CD14-positive monocyte (primary cell): ENCODE results near the gene FBXW4. TPM values are rescaled to one million over a fixed set of nuclear protein-coding genes. Genes with fewer than 3 reads are reported as not detected.

Experiments
- DNase-seq, 3 donors: peaks; one replicate each; pipeline ENCODE4 v3.0.0-alpha.2; 2011 to 2022
- H2AFZ ChIP-seq: 2 replicates; pipeline ENCODE4 v1.6.0; 2012; ENCODE audit warnings: mild to moderate bottlenecking, low read depth, low read length, inconsistent platforms; ENCODE audit not compliant: insufficient read depth, poor library complexity, severe bottlenecking
- H3K27ac ChIP-seq, 2 donors: 1 replicate in 1 of 2; 2 replicates in 1 of 2; pipeline ENCODE4 v1.5.1; 2012 to 2013; ENCODE audit warnings: low read length in 2 of 2, control low read depth in 1 of 2, inconsistent platforms in 1 of 2, low read depth in 1 of 2, mild to moderate bottlenecking in 1 of 2
- H3K27me3 ChIP-seq, 2 donors: one replicate each; pipeline versions ENCODE4 v1.6.0 to v1.6.1; 2011 to 2013; ENCODE audit warnings: low read length in 2 of 2; ENCODE audit not compliant: control insufficient read depth in 2 of 2, insufficient read depth in 2 of 2
- H3K36me3 ChIP-seq, 2 donors: replicated peaks in 1 of 2; 1 replicate in 1 of 2; 2 replicates in 1 of 2; pipeline versions ENCODE4 v1.5.1 to v1.6.1; 2012 to 2013; ENCODE audit warnings: low read length in 2 of 2, control low read depth in 1 of 2, inconsistent platforms in 1 of 2, mild to moderate bottlenecking in 1 of 2; ENCODE audit not compliant: insufficient read depth in 2 of 2, control insufficient read depth in 1 of 2
- H3K4me1 ChIP-seq, 2 donors: 1 replicate in 1 of 2; 2 replicates in 1 of 2; pipeline versions ENCODE4 v1.5.1 to v1.6.1; 2012 to 2013; ENCODE audit warnings: low read length in 2 of 2, control low read depth in 1 of 2, inconsistent platforms in 1 of 2, mild to moderate bottlenecking in 1 of 2, moderate library complexity in 1 of 2; ENCODE audit not compliant: insufficient read depth in 2 of 2, control insufficient read depth in 1 of 2
- H3K4me2 ChIP-seq: replicated peaks from 2 replicates; pipeline ENCODE3; 2012; ENCODE audit warnings: low read length, moderate library complexity, mild to moderate bottlenecking; ENCODE audit not compliant: poor library complexity, severe bottlenecking; ENCODE audit errors: extremely low read depth
- H3K4me3 ChIP-seq, 3 experiments: fragments of 200-600 bp in 1 of 3; sonication (generic) in 1 of 3; replicated peaks in 1 of 3; 1 replicate in 2 of 3; 2 replicates in 1 of 3; pipeline ENCODE4 v1.5.1; 2011 to 2013; ENCODE audit warnings: low read length in 3 of 3, mild to moderate bottlenecking in 3 of 3, control low read depth in 2 of 3, low read depth in 2 of 3, inconsistent platforms in 1 of 3, moderate library complexity in 1 of 3
- H3K79me2 ChIP-seq: 2 replicates; pipeline ENCODE4 v1.6.0; 2012; ENCODE audit warnings: mild to moderate bottlenecking, control low read depth, inconsistent platforms, low read length, moderate library complexity; ENCODE audit not compliant: insufficient read depth
- H3K9ac ChIP-seq: 2 replicates; pipeline ENCODE4 v1.6.0; 2017; ENCODE audit warnings: low read length, mild to moderate bottlenecking; ENCODE audit not compliant: insufficient read depth, poor library complexity, severe bottlenecking
- H3K9me3 ChIP-seq, 2 donors: replicated peaks in 1 of 2; 1 replicate in 1 of 2; 2 replicates in 1 of 2; pipeline versions ENCODE4 v1.5.1 to v1.6.1; 2012 to 2013; ENCODE audit warnings: low read length in 2 of 2, control low read depth in 1 of 2; ENCODE audit not compliant: control insufficient read depth in 1 of 2, insufficient read depth in 1 of 2
- H4K20me1 ChIP-seq: 2 replicates; pipeline ENCODE4 v1.6.0; 2012; ENCODE audit warnings: mild to moderate bottlenecking, low read length, control low read depth, moderate library complexity; ENCODE audit not compliant: insufficient read depth
- H3K27ac Mint-ChIP-seq, 7 donors: one replicate each; pipeline ENCODE4 v1.8.0; 2020; ENCODE audit warnings: mild to moderate bottlenecking in 7 of 7, mixed read lengths in 7 of 7, moderate library complexity in 6 of 7, inconsistent platforms in 2 of 7
- H3K27me3 Mint-ChIP-seq, 3 donors: one replicate each; pipeline ENCODE4 v1.8.0; 2021 to 2022; ENCODE audit warnings: low read depth in 3 of 3, mild to moderate bottlenecking in 3 of 3, mixed read lengths in 3 of 3, moderate library complexity in 3 of 3, inconsistent platforms in 1 of 3
- H3K36me3 Mint-ChIP-seq, 2 donors: one replicate each; pipeline ENCODE4 v1.8.0; 2020; ENCODE audit warnings: mixed read lengths in 2 of 2, inconsistent platforms in 1 of 2, mild to moderate bottlenecking in 1 of 2
- H3K4me1 Mint-ChIP-seq: one replicate; pipeline ENCODE4 v1.8.0; 2020; ENCODE audit warnings: mild to moderate bottlenecking, mixed read lengths
- H3K4me3 Mint-ChIP-seq, 2 donors: one replicate each; pipeline ENCODE4 v1.8.0; 2020; ENCODE audit warnings: mild to moderate bottlenecking in 2 of 2, mixed read lengths in 2 of 2, moderate library complexity in 1 of 2
- H3K9me3 Mint-ChIP-seq, 7 donors: one replicate each; pipeline ENCODE4 v1.8.0; 2020 to 2022; ENCODE audit warnings: mixed read lengths in 7 of 7, mild to moderate bottlenecking in 6 of 7, moderate library complexity in 6 of 7, inconsistent platforms in 2 of 7
- CTCF ChIP-seq: fragments of 200-600 bp; IDR thresholded peaks from one replicate; pipeline ENCODE4 v1.8.0; 2022; ENCODE audit warnings: antibody characterized with exemption, mild to moderate bottlenecking
- WGBS: methylation state at CpG from one replicate; pipeline ENCODE4 v1.1.5; 2013; ENCODE audit warnings: missing lambda C conversion rate; ENCODE audit not compliant: insufficient coverage; 5-methylcytosine and 5-hydroxymethylcytosine counted together
- intact Hi-C, 2 donors: fragments of 100-400 bp; cut with micrococcal nuclease; formaldehyde crosslinking; loops; one replicate each; pipeline versions ENCODE4 v1.15.0 to v1.15.1; 2023
- polyA minus RNA-seq: library from RNA; depleted of rRNA, polyadenylated mRNA; stranded (reverse); fragments of >200 nt; gene quantifications from 2 replicates; pipeline ENCODE4 v1.2.3, GENCODE V29; 2012
- polyA plus RNA-seq, 3 donors: library from polyadenylated mRNA; depleted of rRNA in 1 of 3; unstranded in 2 of 3; stranded (reverse) in 1 of 3; fragments of 300-500 nt in 2 of 3; fragments of >200 nt in 1 of 3; fragmentation: Illumina TruSeq in 2 of 3; gene quantifications; 1 replicate in 2 of 3; 2 replicates in 1 of 3; pipeline ENCODE4 v1.2.3, GENCODE V29; 2012 to 2021
- total RNA-seq, 12 experiments: library from RNA in 1 of 12; stranded (reverse) in 1 of 12; fragments of 120-200 nt in 1 of 12; gene quantifications; one replicate each; pipeline ENCODE4 v1.2.4 and lab custom pipeline; 2013 to 2026; ENCODE audit warnings: mixed read lengths in 6 of 12, inconsistent platforms in 1 of 12

Gene FBXW4, protein sequence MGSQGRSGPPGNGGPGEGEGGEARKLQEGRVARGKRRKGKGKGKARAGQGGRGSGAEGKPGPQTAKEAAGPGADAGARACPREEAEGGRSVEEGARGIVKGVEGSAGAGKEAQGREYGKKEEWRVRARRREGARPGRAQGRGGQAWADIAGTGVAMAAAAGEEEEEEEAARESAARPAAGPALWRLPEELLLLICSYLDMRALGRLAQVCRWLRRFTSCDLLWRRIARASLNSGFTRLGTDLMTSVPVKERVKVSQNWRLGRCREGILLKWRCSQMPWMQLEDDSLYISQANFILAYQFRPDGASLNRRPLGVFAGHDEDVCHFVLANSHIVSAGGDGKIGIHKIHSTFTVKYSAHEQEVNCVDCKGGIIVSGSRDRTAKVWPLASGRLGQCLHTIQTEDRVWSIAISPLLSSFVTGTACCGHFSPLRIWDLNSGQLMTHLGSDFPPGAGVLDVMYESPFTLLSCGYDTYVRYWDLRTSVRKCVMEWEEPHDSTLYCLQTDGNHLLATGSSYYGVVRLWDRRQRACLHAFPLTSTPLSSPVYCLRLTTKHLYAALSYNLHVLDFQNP
- total RNA-seq (2013): 18.4 TPM
- polyA plus RNA-seq: 10 to 100 TPM in 1 of 3 donors, 1 to 10 TPM in 2; 1.1 to 30.8 (median 1.8) TPM
- 32.1 and 46.3 TPM in 2 replicates for polyA minus RNA-seq
- total RNA-seq (lab: John Stamatoyannopoulos, UW): 2.3 to 14.4 (median 11.1) reads per million in 11 experiments

- peaks cover 18% of the 10 kb centered on the region for H4K20me1 ChIP-seq
- Mint-ChIP-seq H3K9me3 (peaks cover 0 to 2% (median 0%) of the 10 kb centered on the region in 7 donors), H3K27me3 (no peaks in the 10 kb centered on the region), H3K4me3 (peak within 1 kb of the TSS; percentile 96 to 97), H3K27ac (peak within 1 kb of the TSS; percentile 86 to 96 (median 91)), H3K4me1 (peaks cover 32% of the 10 kb centered on the region), H3K36me3 (peaks cover 0 to 11% of the 10 kb centered on the region in 2 donors)
- no peak for TF ChIP-seq CTCF
- H3K27me3 ChIP-seq: no peaks in the 10 kb centered on the region
- intact Hi-C loops: no loop called here
- peak within 1 kb of the TSS; percentile 90 for H3K9ac ChIP-seq
- peak within 1 kb of the TSS; percentile 80 to 96 (median 94) for H3K4me3 ChIP-seq
- H3K79me2 ChIP-seq: peaks cover 53% of the 10 kb centered on the region
- H3K9me3 ChIP-seq: no peaks in the 10 kb centered on the region
- peak within 1 kb of the TSS; percentile 95 for H2AFZ ChIP-seq
- DNase-seq: peak; percentile 57 to 73 (median 65)
- H3K27ac ChIP-seq: peak within 1 kb of the TSS; percentile 69 to 90
- H3K4me2 ChIP-seq: peak within 1 kb of the TSS; percentile 88
- H3K4me1 ChIP-seq: peaks cover 15 to 22% of the 10 kb centered on the region in 2 donors
- H3K36me3 ChIP-seq: no peaks in the 10 kb centered on the region
- WGBS: 3% methylated on average over 70 of the region's 70 CpGs
Measured at GRCh38 chr10:101694674-101695403, at the start of gene FBXW4. FBXW4 (minus strand) TSS chr10:101695170; CDS start chr10:101695105, 65 bp downstream.

DNA sequence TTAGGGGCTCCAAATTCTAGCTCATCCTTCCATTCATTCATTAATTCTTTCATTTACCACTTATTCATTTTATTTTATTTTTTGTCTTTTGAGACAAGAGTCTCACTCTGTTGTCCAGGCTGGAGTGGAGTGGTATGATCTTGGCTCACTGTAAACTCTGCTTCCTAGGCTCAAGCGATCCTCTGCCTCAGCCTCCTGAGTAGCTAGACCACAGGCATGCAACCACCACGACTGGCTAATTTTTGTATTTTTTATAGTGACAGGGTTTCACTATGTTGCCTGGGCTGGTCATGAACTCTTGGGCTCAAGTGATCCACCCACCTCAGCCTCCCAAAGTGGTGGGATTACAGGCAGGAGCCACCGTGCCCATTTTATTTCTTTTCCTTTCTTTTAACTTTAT, 49.3 kb upstream of the FBXW4 start:
- DNase-seq: no peak
- no peaks in the 10 kb centered on the region for H3K4me1 Mint-ChIP-seq
- Histone ChIP-seq H3K79me2 (no peaks in the 10 kb centered on the region), H3K4me1 (no peaks in the 10 kb centered on the region), H3K4me2 (no peak overlapping the region), H3K36me3 (no peaks in the 10 kb centered on the region), H3K27ac (no peak overlapping the region), H3K4me3 (no peak overlapping the region), H3K9ac (no peak overlapping the region), H3K27me3 (peaks cover 0 to 7% of the 10 kb centered on the region in 2 donors), H2AFZ (no peak overlapping the region), H4K20me1 (no peaks in the 10 kb centered on the region), H3K9me3 (no peaks in the 10 kb centered on the region)
- intact Hi-C loops: no loop called here
- no peak overlapping the region for H3K4me3 Mint-ChIP-seq
- no peak overlapping the region for H3K27ac Mint-ChIP-seq
- no peaks in the 10 kb centered on the region for H3K9me3 Mint-ChIP-seq
- peaks cover 27 to 43% (median 28%) of the 10 kb centered on the region in 3 donors for H3K27me3 Mint-ChIP-seq
- no peak for TF ChIP-seq CTCF
- H3K36me3 Mint-ChIP-seq: no peaks in the 10 kb centered on the region
- WGBS: no CpG with 5 or more reads among the region's 3 CpGs
